H1 (cell line): ENCODE measurements around the gene POLDIP2. TPM values are rescaled to one million over a fixed set of nuclear protein-coding genes. Genes with fewer than 3 reads are reported as not detected.

ENCODE experiments used
- CTCF ChIA-PET: fragments of 300-600 bp; sonication (Branson Sonifier 250); formaldehyde crosslinking; loops from one replicate; lab custom pipeline; 2021; ENCODE audit not compliant: partially characterized antibody; lab: Charles Lee
- POLR2A ChIA-PET: fragments of 300-600 bp; sonication (Branson Sonifier 250); formaldehyde crosslinking; loops from one replicate; lab custom pipeline; 2021; ENCODE audit warnings: inconsistent platforms; ENCODE audit not compliant: partially characterized antibody; lab: Charles Lee
- DNase-seq, 2 experiments: peaks; one replicate each; pipeline versions ENCODE4 v3.0.0 to v3.0.0-alpha.2; 2010 to 2022; ENCODE audit warnings: low spot score in 2 of 2, low read depth in 1 of 2, mixed read lengths in 1 of 2
- FAIRE-seq: peaks from 2 replicates; lab custom pipeline; 2011; peaks lifted over from hg19 to GRCh38; lab: Jason Lieb, UNC
- H2AFZ ChIP-seq: 2 replicates; pipeline ENCODE4 v1.8.1; 2012; ENCODE audit warnings: low read length, inconsistent platforms
- H2AK5ac ChIP-seq: 2 replicates; pipeline ENCODE4 v1.6.1; 2013; ENCODE audit warnings: low read depth, low read length
- H2BK120ac ChIP-seq: replicated peaks from 2 replicates; pipeline ENCODE3; 2013; ENCODE audit warnings: low read depth, low read length, inconsistent platforms
- H2BK12ac ChIP-seq: 2 replicates; pipeline ENCODE4 v1.6.1; 2013; ENCODE audit warnings: low read depth, low read length
- H2BK15ac ChIP-seq: 2 replicates; pipeline ENCODE4 v1.6.1; 2013; ENCODE audit warnings: low read length
- H2BK20ac ChIP-seq: 2 replicates; pipeline ENCODE4 v1.6.1; 2013; ENCODE audit warnings: low read length
- H2BK5ac ChIP-seq: 2 replicates; pipeline ENCODE4 v1.6.1; 2013; ENCODE audit warnings: low read depth, low read length
- H3K14ac ChIP-seq: 2 replicates; pipeline ENCODE4 v1.6.1; 2013; ENCODE audit warnings: inconsistent platforms; ENCODE audit not compliant: insufficient read length
- H3K18ac ChIP-seq: 2 replicates; pipeline ENCODE4 v1.6.1; 2013; ENCODE audit warnings: low read length; ENCODE audit errors: extremely low read depth
- H3K23ac ChIP-seq: 2 replicates; pipeline ENCODE4 v1.6.1; 2013; ENCODE audit warnings: inconsistent platforms; ENCODE audit not compliant: insufficient read length
- H3K23me2 ChIP-seq: 2 replicates; pipeline ENCODE4 v1.6.1; 2013; ENCODE audit warnings: low read depth, low read length
- H3K27ac ChIP-seq: 2 replicates; pipeline ENCODE4 v1.6.1; 2011; ENCODE audit warnings: low read depth, low read length, inconsistent platforms
- H3K27me3 ChIP-seq, 4 experiments: replicated peaks in 1 of 4; 1 replicate in 1 of 4; 2 replicates in 3 of 4; pipeline versions ENCODE4 v1.6.1 to v1.8.1; 2011 to 2013; ENCODE audit warnings: low read length in 3 of 4, mild to moderate bottlenecking in 3 of 4, inconsistent platforms in 2 of 4, mixed read lengths in 2 of 4, moderate library complexity in 1 of 4; ENCODE audit not compliant: control insufficient read depth in 3 of 4, insufficient read depth in 3 of 4; ENCODE audit errors: extremely low read depth in 1 of 4
- H3K36me3 ChIP-seq, 4 experiments: 2 replicates each; pipeline versions ENCODE4 v1.6.1 to v1.8.1; 2011 to 2013; ENCODE audit warnings: mild to moderate bottlenecking in 4 of 4, low read length in 3 of 4, moderate library complexity in 2 of 4, control low read depth in 1 of 4, inconsistent platforms in 1 of 4; ENCODE audit not compliant: insufficient read depth in 4 of 4, control insufficient read depth in 2 of 4
- H3K4ac ChIP-seq: replicated peaks from 2 replicates; pipeline ENCODE3; 2013; ENCODE audit warnings: low read length, low read depth, mixed read lengths, inconsistent platforms; ENCODE audit not compliant: insufficient read length
- H3K4me1 ChIP-seq, 4 experiments: replicated peaks in 1 of 4; 1 replicate in 1 of 4; 2 replicates in 3 of 4; pipeline versions ENCODE4 v1.6.1 to v1.8.1; 2011 to 2013; ENCODE audit warnings: low read length in 3 of 4, inconsistent platforms in 2 of 4, mixed read lengths in 1 of 4; ENCODE audit not compliant: insufficient read depth in 4 of 4, control insufficient read depth in 3 of 4
- H3K4me2 ChIP-seq, 2 experiments: 2 replicates each; pipeline versions ENCODE4 v1.6.1 to v1.8.1; 2011 to 2013; ENCODE audit warnings: low read depth in 2 of 2, low read length in 2 of 2, control low read depth in 1 of 2, inconsistent platforms in 1 of 2, mild to moderate bottlenecking in 1 of 2; ENCODE audit not compliant: insufficient read depth in 1 of 2
- H3K4me3 ChIP-seq, 4 experiments: fragments of 200-600, 300-600 bp in 1 of 4; sonication (generic), shearing (Covaris generic), sonication (Bioruptor Twin) in 1 of 4; 2 replicates each; pipeline versions ENCODE4 v1.5.1 to v1.8.1; 2011 to 2016; ENCODE audit warnings: low read length in 4 of 4, low read depth in 3 of 4, control low read depth in 2 of 4, inconsistent platforms in 2 of 4, mild to moderate bottlenecking in 2 of 4, mixed read lengths in 1 of 4, moderate library complexity in 1 of 4; ENCODE audit not compliant: insufficient read depth in 2 of 4; ENCODE audit errors: extremely low read depth in 1 of 4
- H3K56ac ChIP-seq: replicated peaks from 2 replicates; pipeline ENCODE3; 2013; ENCODE audit warnings: low read depth, mild to moderate bottlenecking, mixed read lengths, low read length, inconsistent platforms; ENCODE audit not compliant: insufficient read length
- H3K79me1 ChIP-seq: 2 replicates; pipeline ENCODE4 v1.6.1; 2013; ENCODE audit warnings: low read depth, low read length, control low read depth
- H3K79me2 ChIP-seq, 2 experiments: 2 replicates each; pipeline versions ENCODE4 v1.6.1 to v1.8.1; 2012 to 2013; ENCODE audit warnings: low read length in 2 of 2, mild to moderate bottlenecking in 2 of 2, inconsistent platforms in 1 of 2; ENCODE audit not compliant: insufficient read depth in 2 of 2, control insufficient read depth in 1 of 2
- H3K9ac ChIP-seq, 4 experiments: replicated peaks in 1 of 4; 1 replicate in 1 of 4; 2 replicates in 3 of 4; pipeline versions ENCODE4 v1.6.1 to v1.8.1; 2011 to 2013; ENCODE audit warnings: low read depth in 3 of 4, low read length in 3 of 4, control low read depth in 2 of 4, mild to moderate bottlenecking in 2 of 4, moderate library complexity in 2 of 4, inconsistent platforms in 1 of 4; ENCODE audit errors: extremely low read depth in 1 of 4
- H3K9me3 ChIP-seq, 2 experiments: 2 replicates each; pipeline versions ENCODE4 v1.6.1 to v1.8.1; 2012 to 2013; ENCODE audit warnings: mild to moderate bottlenecking in 2 of 2, moderate library complexity in 2 of 2, control low read depth in 1 of 2, inconsistent platforms in 1 of 2, low read depth in 1 of 2, low read length in 1 of 2, mixed read lengths in 1 of 2; ENCODE audit not compliant: insufficient read depth in 2 of 2
- H4K20me1 ChIP-seq, 2 experiments: replicated peaks in 1 of 2; 2 replicates each; pipeline versions ENCODE3 to v1.8.1; 2011 to 2013; ENCODE audit warnings: inconsistent platforms in 2 of 2, low read length in 2 of 2, mild to moderate bottlenecking in 1 of 2; ENCODE audit not compliant: insufficient read depth in 2 of 2, control insufficient read depth in 1 of 2
- H4K5ac ChIP-seq: 2 replicates; pipeline ENCODE4 v1.6.1; 2013; ENCODE audit warnings: low read length, low read depth, mixed read lengths, inconsistent platforms; ENCODE audit not compliant: insufficient read length
- H4K8ac ChIP-seq: 2 replicates; pipeline ENCODE4 v1.8.0; 2013; ENCODE audit warnings: mild to moderate bottlenecking, moderate library complexity, low read length, inconsistent platforms; ENCODE audit not compliant: insufficient read depth; ENCODE audit errors: extremely low read depth
- H4K91ac ChIP-seq: replicated peaks from 2 replicates; pipeline ENCODE3; 2013; ENCODE audit warnings: low read length, mixed read lengths, inconsistent platforms; ENCODE audit not compliant: insufficient read length
- whole genome bisulfite sequencing, 2 experiments: shearing (Covaris generic) in 1 of 2; methylation state at CpG; one replicate each; pipeline versions ENCODE4 v1.1.6 to v1.1.7; 2013 to 2015; ENCODE audit warnings: low lambda C conversion rate in 2 of 2, mixed read lengths in 2 of 2, inconsistent platforms in 1 of 2, low coverage in 1 of 2, missing lambda C conversion rate in 1 of 2; ENCODE audit not compliant: insufficient replicate concordance in 2 of 2, insufficient coverage in 1 of 2, insufficient read length in 1 of 2; ENCODE audit errors: extremely low coverage in 1 of 2, missing lambda C conversion rate in 1 of 2; 5-methylcytosine and 5-hydroxymethylcytosine counted together
- polyA plus RNA-seq, 7 experiments: library from polyadenylated mRNA; depleted of rRNA in 3 of 7; stranded (reverse) in 5 of 7; unstranded in 2 of 7; fragments of >200 nt in 5 of 7; fragments of 200-250 nt in 2 of 7; gene quantifications; 1 replicate in 5 of 7; 2 replicates in 1 of 7; 4 replicates in 1 of 7; pipeline versions ENCODE4 v1.2.1 to v1.2.3, GENCODE V29; 2011 to 2013; ENCODE audit warnings: missing spikeins in 2 of 7, mixed read lengths in 2 of 7
- total RNA-seq: library from RNA; stranded (reverse); fragmentation: NEBNext Ultra II Directional; extraction: Animal tissue kit (Norgen Biotek cat#: 25700); gene quantifications from 2 replicates; pipeline ENCODE4 v1.2.1, GENCODE V29; 2021

Gene POLDIP2
- total and polyA plus RNA-seq, 2 of the 8 experiments (the other 6 are each of a cell fraction or from before 2014, with no cell fraction given) = 74.0 to 76.1 TPM

GRCh38 chr17:28317099-28317965 lies 40.0 kb downstream of the POLDIP2 start:
- Histone ChIP-seq H3K79me2 (peaks cover 27 to 33% of the 10 kb centered on the region in 2 experiments), H3K4me1 (peaks cover 4 to 26% (median 13%) of the 10 kb centered on the region in 4 experiments), H2AK5ac (0 out of 2 replicates have a peak overlapping the region, but pooled peaks have one; percentile 79), H2BK12ac (peak overlapping the region; percentile 80; the same call in 1 of the 2 replicates), H4K91ac (peak overlapping the region; percentile 50), H2AFZ (no peak overlapping the region), H3K9me3 (no peaks in the 10 kb centered on the region), H4K8ac (no peak overlapping the region; the same call in 1 of the 2 replicates), H3K4ac (peak overlapping the region; percentile 57), H3K27me3 (peaks cover 0 to 3% (median 0%) of the 10 kb centered on the region in 4 experiments; a peak in 1 of 7 replicates), H3K79me1 (no peaks in the 10 kb centered on the region), H3K36me3 (peaks cover 0 to 4% (median 0%) of the 10 kb centered on the region in 4 experiments; a peak in 3 of 8 replicates), H2BK15ac (peak overlapping the region; percentile 97; the same call in 1 of the 2 replicates), H3K23me2 (peaks cover 11% of the 10 kb centered on the region), H4K5ac (no peak overlapping the region), H3K9ac (no peak overlapping the region), H3K27ac (no peak overlapping the region), H3K56ac (no peak overlapping the region), H3K18ac (peak overlapping the region; percentile 71; the same call in 1 of the 2 replicates), H3K23ac (no peak overlapping the region), H2BK120ac (no peak overlapping the region), H4K20me1 (peaks cover 0 to 6% of the 10 kb centered on the region in 2 experiments), H2BK20ac (peak overlapping the region; percentile 55; the same call in 1 of the 2 replicates), H3K4me3 (peak overlapping the region; percentile 63 to 90 (median 70); a peak in 4 of 8 replicates), H2BK5ac (peak overlapping the region; percentile 69; the same call in 1 of the 2 replicates), H3K14ac (no peak overlapping the region), H3K4me2 (peak overlapping the region; percentile 81 to 99)
- CTCF ChIA-PET = interaction anchor here (0.5 to 2.3 kb wide), 10 partner anchors 9 to 233 kb away, joined by 3 to 12 read pairs (median 3); no protein-coding TSS in a partner anchor
- POLR2A ChIA-PET = interaction anchor here (0.5 to 4.1 kb wide), 14 partner anchors 11 to 407 kb away, joined by 3 to 30 read pairs (median 3); partner anchors contain the start of genes IFT20, POLDIP2 and TNFAIP1
- FAIRE-seq (no peak), DNase-seq (no peak)
- WGBS, 2 experiments = 71% methylated on average over 18 of the region's 21 CpGs; no CpG with 5 or more reads in 1 of the 2 experiments
